GM12864 (cell line): ENCODE measurements around the gene ASF1A.

Source experiments
- DNase-seq: peaks from one replicate; pipeline ENCODE4 v3.0.0-alpha.2; 2011; ENCODE audit warnings: low read depth
- H3K4me3 ChIP-seq: 2 replicates; pipeline ENCODE4 v1.5.1; 2011; ENCODE audit warnings: mild to moderate bottlenecking, low read depth, low read length, control low read depth
- TF ChIP-seq, protein P1 (sequence below): IDR thresholded peaks from 2 replicates; pipeline ENCODE4 v1.5.1; 2011; ENCODE audit warnings: low read depth, mild to moderate bottlenecking, moderate library complexity, low read length, control low read depth, inconsistent platforms; ENCODE audit errors: missing control alignments

Gene ASF1A

DNA sequence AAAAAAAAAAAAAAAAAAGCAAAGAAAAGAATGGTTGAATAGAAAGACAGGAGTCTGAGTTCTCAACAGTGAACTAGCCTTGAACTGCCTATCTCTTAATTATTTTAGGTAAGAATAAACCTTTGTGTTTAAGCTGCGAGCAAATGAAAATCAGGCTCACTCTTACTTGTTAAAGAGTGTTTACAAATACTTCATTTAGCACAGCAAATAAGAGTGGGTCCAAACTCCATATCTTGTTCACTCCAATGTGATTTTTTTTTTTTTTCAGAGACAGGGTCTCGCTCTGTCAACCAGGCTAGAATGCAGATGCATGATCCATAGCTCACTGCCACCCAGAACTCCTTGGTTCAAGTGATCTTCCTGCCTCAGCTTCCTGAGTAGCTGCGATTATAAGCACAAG lies 29.1 kb downstream of the ASF1A start:
- TF ChIP-seq, protein P1, sequence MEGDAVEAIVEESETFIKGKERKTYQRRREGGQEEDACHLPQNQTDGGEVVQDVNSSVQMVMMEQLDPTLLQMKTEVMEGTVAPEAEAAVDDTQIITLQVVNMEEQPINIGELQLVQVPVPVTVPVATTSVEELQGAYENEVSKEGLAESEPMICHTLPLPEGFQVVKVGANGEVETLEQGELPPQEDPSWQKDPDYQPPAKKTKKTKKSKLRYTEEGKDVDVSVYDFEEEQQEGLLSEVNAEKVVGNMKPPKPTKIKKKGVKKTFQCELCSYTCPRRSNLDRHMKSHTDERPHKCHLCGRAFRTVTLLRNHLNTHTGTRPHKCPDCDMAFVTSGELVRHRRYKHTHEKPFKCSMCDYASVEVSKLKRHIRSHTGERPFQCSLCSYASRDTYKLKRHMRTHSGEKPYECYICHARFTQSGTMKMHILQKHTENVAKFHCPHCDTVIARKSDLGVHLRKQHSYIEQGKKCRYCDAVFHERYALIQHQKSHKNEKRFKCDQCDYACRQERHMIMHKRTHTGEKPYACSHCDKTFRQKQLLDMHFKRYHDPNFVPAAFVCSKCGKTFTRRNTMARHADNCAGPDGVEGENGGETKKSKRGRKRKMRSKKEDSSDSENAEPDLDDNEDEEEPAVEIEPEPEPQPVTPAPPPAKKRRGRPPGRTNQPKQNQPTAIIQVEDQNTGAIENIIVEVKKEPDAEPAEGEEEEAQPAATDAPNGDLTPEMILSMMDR = no peak
- H3K4me3 ChIP-seq = no peak overlapping the region
- DNase-seq = no peak

- no peak for DNase-seq
- TF ChIP-seq, protein P1 = no peak
- no peak overlapping the region for H3K4me3 ChIP-seq
Observed at GRCh38 chr6:118930680-118931079, 36.7 kb downstream of the ASF1A start.

- no peak overlapping the region for H3K4me3 ChIP-seq
- TF ChIP-seq, protein P1 = no peak
- no peak for DNase-seq
Observed at GRCh38 chr6:118931436-118931835, 37.5 kb downstream of the ASF1A start.

DNA sequence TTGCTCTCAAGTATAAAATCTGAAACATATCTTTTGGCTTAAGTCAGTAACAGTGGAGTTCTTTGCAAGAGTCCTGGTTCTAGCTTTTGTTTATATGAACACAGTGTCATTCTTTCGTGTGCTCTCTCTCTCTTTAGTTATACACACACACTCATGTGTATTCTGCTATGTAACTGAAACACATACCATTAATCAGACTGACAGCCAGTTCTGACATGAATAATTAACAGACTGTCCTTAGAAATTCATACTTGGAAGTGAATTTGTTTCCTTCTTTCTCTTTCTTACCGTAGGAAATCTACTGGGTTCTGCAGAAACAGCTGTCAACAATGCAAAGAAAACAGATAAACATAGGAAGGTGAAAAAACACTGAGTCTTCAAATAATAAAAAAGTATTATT lies 38.5 kb downstream of the ASF1A start:
- TF ChIP-seq, protein P1 = no peak
- no peak overlapping the region for H3K4me3 ChIP-seq
- DNase-seq = no peak

- TF ChIP-seq, protein P1 = no peak
- H3K4me3 ChIP-seq = peak overlapping the region; percentile 79
- no peak for DNase-seq
Observed at GRCh38 chr6:118933855-118934460, 40.0 kb downstream of the ASF1A start.

GRCh38 chr6:118934461-118935330 lies 40.7 kb downstream of the ASF1A start, which contains the start of gene MCM9:
MCM9 (minus strand) TSS chr6:118935159; CDS start chr6:118931723, 3,436 bp downstream.
- TF ChIP-seq, protein P1 = no peak
- DNase-seq = peak; percentile 72
- peak within 1 kb of the TSS; percentile 79 for H3K4me3 ChIP-seq

DNA sequence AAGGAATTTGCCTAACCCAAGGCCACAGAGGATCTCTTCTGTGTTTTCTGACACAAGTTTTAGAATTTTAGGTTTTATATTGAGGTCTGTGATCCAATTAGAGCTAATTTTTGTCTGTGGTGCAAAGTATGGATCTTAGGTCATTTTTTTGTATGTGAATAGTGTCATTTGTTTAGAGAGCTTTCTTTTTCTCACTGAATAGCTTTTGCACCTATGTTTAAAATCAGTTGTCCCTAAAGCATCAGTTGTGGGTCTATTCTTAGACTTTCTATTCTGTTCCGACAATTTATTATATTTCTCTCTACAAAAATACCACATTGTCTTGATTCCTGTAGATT lies 41.3 kb downstream of the ASF1A start:
- peak overlapping the region; percentile 79 for H3K4me3 ChIP-seq
- TF ChIP-seq, protein P1 = no peak
- no peak for DNase-seq
